ENCODE measurements around the gene NELFCD.
"Not testable (repeated sequence)": the region's sequence is repeated elsewhere in the genome, so short reads cannot be mapped to it uniquely, and the experiment has no call there.

The NELFCD gene

DNA sequence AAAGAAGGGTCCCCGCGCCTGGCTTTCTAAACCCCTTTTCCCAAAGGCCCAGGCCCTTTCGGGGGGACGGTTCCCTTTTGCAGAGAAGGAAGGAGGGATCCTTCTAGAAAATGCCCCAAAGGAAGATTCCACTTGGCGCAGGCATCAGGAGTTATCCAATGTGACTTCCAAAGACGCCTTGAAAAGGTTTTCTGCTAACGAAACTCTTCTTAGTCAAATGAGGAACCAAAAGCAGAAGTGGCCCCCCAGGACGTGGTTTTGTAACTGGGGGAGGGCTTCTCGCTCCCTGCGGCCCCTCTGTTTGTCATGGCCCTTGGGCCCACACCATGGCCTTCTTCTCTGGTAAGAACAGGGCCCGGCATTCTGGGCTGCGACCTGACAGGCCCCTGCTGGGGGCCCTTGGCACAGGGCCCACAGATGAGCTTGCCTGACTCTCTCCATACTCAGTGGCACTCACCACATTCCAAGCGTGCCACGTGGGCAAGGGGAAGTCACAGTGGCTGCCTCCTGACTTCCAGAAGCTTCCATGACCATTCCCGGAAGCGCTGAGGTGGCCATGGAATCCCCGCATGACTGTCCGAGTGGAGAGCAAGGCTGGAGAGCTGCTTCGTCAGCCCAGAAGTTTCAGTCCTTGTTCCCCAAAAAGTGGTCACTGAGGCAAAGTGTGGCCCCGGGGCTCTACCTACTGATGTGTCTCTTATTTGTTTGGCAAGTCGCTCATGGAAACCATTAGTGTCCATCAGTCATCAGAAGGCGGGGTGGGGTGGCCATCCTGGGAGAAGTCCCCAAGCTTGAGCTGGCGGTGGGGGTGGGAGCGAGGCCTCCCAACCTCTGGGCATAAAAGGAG is 26.8 kb downstream of the NELFCD start:
- no peak for DNase-seq (ENCODE audit: low read depth in 2 of 3, low spot score in 1 of 3)

- DNase-seq (ENCODE audit: low read depth in 2 of 3, low spot score in 1 of 3) = no peak
Measured at GRCh38 chr20:59008715-59009336, 27.8 kb downstream of the NELFCD start.

GRCh38 chr20:59010321-59010994 is 29.4 kb downstream of the NELFCD start:
- no peak for DNase-seq (ENCODE audit: low read depth in 2 of 3, low spot score in 1 of 3)

- DNase-seq (ENCODE audit: low read depth in 2 of 3, low spot score in 1 of 3) = no peak
Measured at GRCh38 chr20:59010995-59011873, 30.2 kb downstream of the NELFCD start.

- DNase-seq (ENCODE audit: low read depth in 2 of 3, low spot score in 1 of 3) = not testable (repeated sequence)
Measured at GRCh38 chr20:59011874-59012157, 30.8 kb downstream of the NELFCD start.

- no peak for DNase-seq (ENCODE audit: low read depth in 2 of 3, low spot score in 1 of 3)
Measured at GRCh38 chr20:59013031-59013951, 32.2 kb downstream of the NELFCD start.

GRCh38 chr20:59013959-59014608 is 33.0 kb downstream of the NELFCD start:
- DNase-seq (ENCODE audit: low read depth in 2 of 3, low spot score in 1 of 3) = no peak

DNA sequence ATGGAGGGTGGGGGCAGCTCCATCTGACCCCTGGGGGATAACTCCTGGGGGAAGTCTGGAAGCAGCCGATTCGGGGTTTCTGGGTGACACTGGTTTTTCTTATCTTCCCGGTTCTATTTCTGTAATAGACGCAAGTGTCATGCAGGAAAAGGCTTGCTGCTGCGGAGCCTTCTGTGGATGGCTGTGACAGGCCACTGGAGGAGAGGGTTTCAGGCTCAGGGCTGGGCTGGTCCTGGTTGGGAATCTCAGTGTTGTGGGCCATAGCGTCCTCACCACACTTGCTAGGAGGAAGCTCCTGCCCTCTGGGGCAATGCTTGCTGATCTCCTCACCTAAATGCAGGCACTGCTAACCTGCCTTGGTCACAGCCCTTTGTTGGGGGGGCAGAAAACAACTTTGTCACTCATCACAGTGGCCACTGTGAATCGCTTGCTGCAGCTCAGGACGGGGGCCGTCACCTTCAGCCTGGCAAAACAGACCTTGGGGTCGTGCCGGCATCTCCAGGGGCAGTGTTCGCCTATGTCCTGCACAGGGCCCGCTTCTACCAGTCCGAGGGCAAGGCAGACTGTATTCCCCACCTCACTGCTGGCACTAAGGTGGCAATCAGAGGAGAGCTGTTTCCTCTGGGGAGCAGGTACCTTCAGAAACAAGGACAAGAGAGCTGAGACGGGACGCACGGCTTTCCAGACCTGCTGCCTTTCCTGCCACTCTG is 33.8 kb downstream of the NELFCD start:
- no peak for DNase-seq (ENCODE audit: low read depth in 2 of 3, low spot score in 1 of 3)

GRCh38 chr20:59015411-59015810 is 34.4 kb downstream of the NELFCD start:
- no peak for DNase-seq (ENCODE audit: low read depth in 2 of 3, low spot score in 1 of 3)

- no peak for DNase-seq (ENCODE audit: low read depth in 2 of 3, low spot score in 1 of 3)
Measured at GRCh38 chr20:59015812-59016711, 35.0 kb downstream of the NELFCD start.

DNA sequence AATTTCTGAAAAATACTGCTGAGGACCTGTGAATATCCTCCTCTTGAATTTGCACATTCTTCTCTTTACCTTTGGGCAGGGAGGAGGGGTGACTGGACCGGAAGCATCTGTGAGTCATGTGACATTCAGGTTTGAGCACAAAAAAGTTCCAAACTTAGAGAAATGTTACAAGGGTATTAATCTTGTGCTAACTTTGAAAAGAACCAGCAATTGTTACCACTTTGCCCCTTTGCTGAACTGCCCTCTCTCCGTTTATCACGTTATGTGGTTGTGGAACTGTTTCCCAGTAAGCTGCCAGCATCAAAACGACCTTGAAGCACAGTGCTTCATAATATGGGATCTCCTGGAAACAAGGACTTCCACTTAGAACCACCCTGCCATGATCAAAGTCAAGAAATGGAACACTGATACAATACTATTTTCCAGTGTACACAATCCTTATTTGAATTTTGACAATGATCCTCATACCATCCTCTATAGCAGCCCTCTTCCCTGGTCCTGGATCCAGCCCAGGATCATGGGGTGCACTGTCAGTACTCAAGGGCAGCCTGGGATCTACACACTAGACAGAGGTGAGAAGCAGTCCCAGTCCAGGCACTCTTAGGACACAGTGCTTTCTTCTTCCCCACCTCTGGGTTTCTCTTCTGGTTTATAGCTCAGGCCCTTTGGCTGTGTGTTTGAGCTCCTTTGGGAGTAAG is 35.9 kb downstream of the NELFCD start:
- no peak for DNase-seq (ENCODE audit: low read depth in 2 of 3, low spot score in 1 of 3)

DNA sequence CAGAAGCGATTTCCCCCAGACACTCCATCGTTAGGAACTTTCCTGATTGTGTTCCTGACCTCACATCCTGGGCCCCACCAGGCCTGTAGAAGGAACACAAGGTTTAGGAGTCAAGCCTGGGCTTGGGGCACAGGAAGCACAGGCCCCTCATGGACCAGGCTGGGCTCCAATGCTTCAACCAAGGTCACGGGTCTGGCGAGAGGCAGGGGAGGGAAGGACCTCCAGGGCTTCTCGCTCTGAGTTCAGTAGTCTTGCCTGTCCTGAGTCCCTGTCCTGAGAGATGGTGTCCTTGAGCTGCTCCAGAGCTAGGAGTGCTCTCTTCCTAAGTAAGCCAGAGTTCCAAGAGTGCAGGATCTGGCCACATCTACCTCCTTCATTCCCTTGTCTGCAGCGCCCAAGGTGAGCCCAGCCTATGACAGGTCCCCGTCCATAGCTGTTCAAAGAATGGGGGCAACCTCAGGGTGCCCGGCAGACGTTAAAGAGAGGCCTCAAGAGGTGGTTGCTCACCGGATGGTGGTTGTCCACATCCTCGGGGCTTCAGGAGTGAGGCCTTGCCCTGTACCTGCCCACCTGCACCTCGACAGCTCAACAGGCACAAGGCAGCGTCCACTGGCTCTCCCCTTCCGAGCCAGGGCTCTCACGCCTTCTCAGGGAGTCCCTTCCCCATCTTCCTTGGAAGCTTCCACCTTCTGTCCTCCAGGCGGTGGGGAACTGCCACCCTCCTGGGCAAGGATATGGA is 36.6 kb downstream of the NELFCD start:
- DNase-seq (ENCODE audit: low read depth in 2 of 3, low spot score in 1 of 3) = no peak

- DNase-seq (ENCODE audit: low read depth in 2 of 3, low spot score in 1 of 3) = no peak
Measured at GRCh38 chr20:59018817-59019216, 37.8 kb downstream of the NELFCD start.

DNA sequence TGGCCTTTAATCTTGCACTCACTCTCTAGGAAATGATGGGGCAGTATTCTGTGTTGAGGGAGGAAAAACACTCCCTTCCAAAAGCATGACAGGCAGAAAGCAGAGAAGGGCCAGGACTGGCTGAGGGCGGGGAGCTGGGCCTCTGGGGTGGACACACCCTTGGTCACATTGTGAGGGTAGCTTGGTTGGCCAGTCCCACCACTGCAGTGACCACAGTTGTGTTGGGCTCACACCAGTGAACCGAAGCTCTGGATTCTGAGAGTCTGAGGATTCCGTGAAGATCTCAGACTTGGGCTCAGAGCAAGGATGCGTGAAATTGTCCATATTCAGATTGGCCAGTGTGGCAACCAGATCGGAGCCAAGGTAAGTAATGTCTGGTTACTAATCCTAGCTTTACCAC is 38.2 kb downstream of the NELFCD start, which contains the start of gene TUBB1:
TUBB1 (plus strand) TSS at position 213 of the 400 bp plus-strand sequence; CDS start at position 307, 94 bp downstream.
- no peak for DNase-seq (ENCODE audit: low read depth in 2 of 3, low spot score in 1 of 3)

DNA sequence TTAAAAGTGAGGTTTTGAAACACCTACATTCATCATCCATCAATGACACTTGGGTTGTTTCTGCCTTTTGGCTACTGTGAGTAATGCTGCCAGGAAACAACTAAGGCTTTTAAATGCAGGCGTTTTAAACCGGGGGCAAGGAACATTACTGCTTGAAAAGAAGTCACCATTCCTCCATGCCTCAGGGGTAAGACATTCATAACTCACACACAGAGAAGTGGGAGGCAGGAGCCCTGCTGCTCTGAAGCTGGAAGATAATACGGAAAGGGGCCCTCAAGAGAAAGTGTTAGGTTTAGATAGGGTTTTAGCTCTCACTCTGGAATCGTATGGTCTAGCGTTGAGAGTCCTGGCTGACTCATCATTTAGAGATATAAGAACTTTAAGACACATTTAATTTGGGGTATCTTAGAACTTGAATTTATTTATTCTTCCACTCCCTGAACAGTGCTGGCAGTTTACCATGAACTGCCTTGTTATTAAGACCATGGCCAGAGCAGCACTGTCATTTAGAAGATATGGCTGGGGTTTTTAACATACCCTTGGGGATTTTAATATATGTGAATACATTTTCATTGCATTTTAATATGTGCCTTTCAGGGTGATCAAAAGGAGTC is 40.0 kb downstream of the NELFCD start:
- no peak for DNase-seq (ENCODE audit: low read depth in 2 of 3, low spot score in 1 of 3)

DNA sequence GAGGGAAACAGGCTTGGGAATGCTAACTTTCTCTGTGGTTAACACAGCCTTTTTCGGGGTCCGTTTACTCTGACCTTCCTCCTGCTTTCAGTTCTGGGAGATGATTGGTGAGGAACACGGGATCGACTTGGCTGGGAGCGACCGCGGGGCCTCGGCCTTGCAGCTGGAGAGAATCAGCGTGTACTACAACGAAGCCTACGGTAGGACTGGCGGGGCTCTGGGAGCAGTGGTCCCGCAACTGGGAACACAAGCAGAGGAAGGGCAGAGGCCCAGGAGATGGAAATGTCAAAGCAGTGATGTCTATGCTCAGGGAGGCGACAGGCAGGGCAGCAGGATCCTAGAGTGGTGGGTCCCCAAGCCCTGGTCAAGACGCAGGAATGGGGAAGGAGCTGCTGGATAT is 41.7 kb downstream of the NELFCD start:
- no peak for DNase-seq (ENCODE audit: low read depth in 2 of 3, low spot score in 1 of 3)
